Effector memory CD8-positive, alpha-beta T cell (primary cell): ENCODE results near the gene TBC1D24.

Experiments used
- ATAC-seq: fragments of 150-1000 bp; cut with Tn5 transposase; replicated peaks from 2 replicates; pipeline ENCODE4 v1.10.0; 2021; ENCODE audit warnings: mild to moderate bottlenecking, moderate library complexity
- DNase-seq, 3 experiments: peaks; one replicate each; pipeline ENCODE4 v3.0.0; 2021
- H3K27ac Mint-ChIP-seq, 2 donors: one replicate each; pipeline ENCODE4 v1.8.0; 2022; ENCODE audit warnings: mild to moderate bottlenecking in 2 of 2, mixed read lengths in 2 of 2, moderate library complexity in 2 of 2
- H3K27me3 Mint-ChIP-seq, 2 donors: one replicate each; pipeline ENCODE4 v1.8.0; 2022; ENCODE audit warnings: mixed read lengths in 2 of 2
- H3K36me3 Mint-ChIP-seq: one replicate; pipeline ENCODE4 v1.8.0; 2022; ENCODE audit warnings: mild to moderate bottlenecking, moderate library complexity, mixed read lengths; ENCODE audit not compliant: insufficient read depth
- H3K4me1 Mint-ChIP-seq, 2 donors: one replicate each; pipeline ENCODE4 v1.8.0; 2022; ENCODE audit warnings: low read depth in 2 of 2, mixed read lengths in 2 of 2
- H3K4me3 Mint-ChIP-seq, 2 donors: one replicate each; pipeline ENCODE4 v1.8.0; 2022; ENCODE audit warnings: mild to moderate bottlenecking in 2 of 2, mixed read lengths in 2 of 2, moderate library complexity in 2 of 2
- H3K9me3 Mint-ChIP-seq, 2 donors: one replicate each; pipeline ENCODE4 v1.8.0; 2022; ENCODE audit warnings: mixed read lengths in 2 of 2

TBC1D24 gene

DNA sequence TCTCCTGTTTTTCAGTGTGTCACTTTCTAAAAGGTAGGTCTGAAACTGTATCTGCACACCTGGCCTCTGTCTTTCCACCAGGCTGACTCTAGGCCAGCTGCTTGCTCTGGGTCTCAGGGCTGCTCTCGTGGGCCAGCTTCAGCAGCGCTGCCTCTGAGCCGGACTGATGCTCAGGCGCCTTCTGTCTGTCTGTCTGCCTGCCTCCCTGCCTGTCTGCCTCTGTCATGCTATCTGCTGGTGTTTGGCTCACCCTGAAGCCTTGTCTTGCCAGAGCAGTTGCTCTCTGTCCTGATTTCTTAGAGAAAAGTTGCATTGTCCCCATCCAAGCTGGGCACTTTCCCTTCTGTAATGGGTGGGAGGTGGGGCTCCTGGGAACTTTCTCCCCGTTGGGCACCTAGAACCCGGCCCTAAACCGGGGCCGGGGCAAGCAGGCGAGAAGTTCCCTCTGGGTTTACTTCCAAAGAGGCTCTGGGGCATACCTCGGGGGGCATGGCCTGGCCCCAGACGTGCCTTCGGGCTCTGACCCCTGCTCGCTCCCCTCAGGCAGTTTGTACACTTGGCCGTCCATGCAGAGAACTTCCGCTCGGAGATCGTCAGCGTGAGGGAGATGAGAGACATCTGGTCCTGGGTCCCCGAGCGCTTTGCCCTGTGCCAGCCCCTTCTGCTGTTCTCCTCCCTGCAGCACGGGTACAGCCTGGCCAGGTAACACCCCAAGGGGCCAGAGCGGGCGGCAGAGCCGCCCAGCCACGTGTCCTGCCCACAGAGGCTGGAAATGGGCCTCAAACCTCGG lies 23.0 kb downstream of the TBC1D24 start:
- Mint-ChIP-seq H3K27me3 (no peaks in the 10 kb centered on the region), H3K36me3 (peaks cover 3% of the 10 kb centered on the region)
- ATAC-seq: no peak

GRCh38 chr16:2498531-2499253 lies 23.8 kb downstream of the TBC1D24 start:
- Mint-ChIP-seq H3K4me3 (no peak overlapping the region), H3K9me3 (no peaks in the 10 kb centered on the region), H3K36me3 (peaks cover 3% of the 10 kb centered on the region), H3K4me1 (peaks cover 0 to 2% of the 10 kb centered on the region in 2 donors), H3K27me3 (no peaks in the 10 kb centered on the region), H3K27ac (no peak overlapping the region)
- ATAC-seq (no peak), DNase-seq (no peak)

More for the DNA sequence above, 23.0 kb downstream of the TBC1D24 start:
- no peaks in the 10 kb centered on the region for H3K9me3 Mint-ChIP-seq
- H3K4me1 Mint-ChIP-seq: peaks cover 0 to 2% of the 10 kb centered on the region in 2 donors
- peak overlapping the region in 1 of 2 donors; percentile 53 for H3K27ac Mint-ChIP-seq
- no peak overlapping the region for H3K4me3 Mint-ChIP-seq
- DNase-seq: no peak

GRCh38 chr16:2499454-2499853 lies 24.5 kb downstream of the TBC1D24 start:
- H3K4me1 Mint-ChIP-seq: peaks cover 0 to 2% of the 10 kb centered on the region in 2 donors
- H3K9me3 Mint-ChIP-seq: no peaks in the 10 kb centered on the region
- ATAC-seq: no peak
- H3K4me3 Mint-ChIP-seq: no peak overlapping the region
- peaks cover 3% of the 10 kb centered on the region for H3K36me3 Mint-ChIP-seq
- DNase-seq: no peak
- no peaks in the 10 kb centered on the region for H3K27me3 Mint-ChIP-seq
- H3K27ac Mint-ChIP-seq: no peak overlapping the region

- Mint-ChIP-seq H3K36me3 (peaks cover 6% of the 10 kb centered on the region), H3K4me1 (peaks cover 0 to 2% of the 10 kb centered on the region in 2 donors), H3K27ac (peak overlapping the region in 1 of 2 donors; percentile 35), H3K9me3 (no peaks in the 10 kb centered on the region), H3K4me3 (no peak overlapping the region), H3K27me3 (no peaks in the 10 kb centered on the region)
- ATAC-seq (no peak), DNase-seq (no peak)
Observed at GRCh38 chr16:2499890-2500429, 25.0 kb downstream of the TBC1D24 start.

- Mint-ChIP-seq H3K4me3 (no peak overlapping the region), H3K36me3 (peaks cover 6% of the 10 kb centered on the region), H3K9me3 (no peaks in the 10 kb centered on the region), H3K27me3 (no peaks in the 10 kb centered on the region), H3K4me1 (peaks cover 0 to 2% of the 10 kb centered on the region in 2 donors), H3K27ac (peak overlapping the region in 1 of 2 donors; percentile 35)
- DNase-seq (no peak), ATAC-seq (no peak)
Observed at GRCh38 chr16:2500430-2500917, 25.5 kb downstream of the TBC1D24 start.

GRCh38 chr16:2500918-2501750 lies 26.2 kb downstream of the TBC1D24 start:
- DNase-seq (peak; percentile 76 to 84 (median 80)), ATAC-seq (peak; percentile 99)
- Mint-ChIP-seq H3K27me3 (no peaks in the 10 kb centered on the region), H3K36me3 (peaks cover 6% of the 10 kb centered on the region), H3K4me3 (no peak overlapping the region), H3K9me3 (no peaks in the 10 kb centered on the region), H3K27ac (no peak overlapping the region), H3K4me1 (peaks cover 0 to 2% of the 10 kb centered on the region in 2 donors)

DNA sequence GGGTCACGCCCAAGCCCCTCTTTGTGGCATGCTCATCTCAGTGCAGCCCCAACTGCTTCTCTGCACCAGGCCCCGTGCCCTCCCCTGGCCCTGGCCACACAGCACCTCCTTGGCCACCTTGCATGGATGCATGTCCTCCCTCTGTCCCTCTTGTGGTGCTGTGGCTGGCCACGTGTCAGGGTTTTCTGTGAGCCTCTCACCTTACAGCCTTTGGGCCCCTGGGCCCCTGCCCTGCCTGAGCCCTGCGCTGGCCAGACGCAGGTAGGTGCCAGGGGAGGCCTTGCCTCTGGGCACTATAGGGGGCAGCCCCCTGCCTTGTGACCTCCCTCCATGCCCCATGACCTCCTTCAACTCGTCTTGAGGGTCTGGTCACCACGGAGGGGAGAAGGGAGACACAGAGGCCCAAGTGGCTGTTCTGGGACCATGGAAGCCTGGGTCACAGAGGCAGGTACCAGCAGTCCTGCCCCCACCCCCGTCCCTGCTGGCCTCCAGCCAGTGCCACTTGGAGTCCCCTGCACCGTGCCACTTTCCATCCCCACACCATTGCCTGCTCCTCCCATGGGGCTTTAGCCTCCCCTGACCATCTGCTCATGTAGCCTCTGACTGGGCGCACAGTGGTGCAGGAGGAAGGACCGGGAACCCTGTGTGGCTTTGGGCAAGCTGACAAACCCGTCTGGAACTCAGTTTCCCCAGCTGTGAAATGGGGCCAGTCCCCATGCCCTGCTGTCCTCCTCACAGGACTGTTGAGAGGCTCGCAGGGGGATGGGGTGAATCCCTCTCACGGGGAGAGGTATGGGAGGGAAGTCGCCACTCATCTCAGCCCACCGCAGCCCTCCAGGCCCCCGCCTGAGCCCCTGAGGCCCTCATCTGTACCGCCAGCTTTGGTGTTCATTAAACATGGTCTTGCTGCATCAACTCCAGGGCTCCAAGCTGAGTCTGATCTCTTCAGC lies 27.3 kb downstream of the TBC1D24 start:
- Mint-ChIP-seq H3K9me3 (no peaks in the 10 kb centered on the region), H3K36me3 (peaks cover 6% of the 10 kb centered on the region), H3K4me3 (no peak overlapping the region), H3K4me1 (peaks cover 0 to 2% of the 10 kb centered on the region in 2 donors), H3K27ac (no peak overlapping the region), H3K27me3 (no peaks in the 10 kb centered on the region)
- DNase-seq: no peak
- no peak for ATAC-seq

DNA sequence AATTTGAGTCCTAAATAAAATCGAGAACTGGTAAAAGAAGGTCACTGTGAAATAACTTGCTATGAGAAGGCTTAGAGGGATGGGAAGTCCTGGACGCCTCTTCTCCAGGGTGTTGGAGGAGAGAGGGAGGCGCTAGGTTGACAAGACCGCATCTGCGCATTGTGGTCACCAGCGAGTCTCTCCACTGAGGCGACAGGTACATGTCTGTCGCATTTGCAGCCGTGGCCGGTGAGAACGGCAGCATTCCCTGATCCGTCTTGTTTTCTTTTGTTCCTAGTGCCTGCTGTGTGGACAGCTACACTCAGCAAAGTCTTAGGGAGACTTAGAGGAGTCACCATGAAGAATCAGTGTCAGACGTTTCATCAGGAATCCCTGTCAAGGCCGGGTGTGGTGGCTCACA lies 30.8 kb downstream of the TBC1D24 start:
- Mint-ChIP-seq H3K4me3 (no peak overlapping the region), H3K4me1 (peaks cover 0 to 2% of the 10 kb centered on the region in 2 donors), H3K36me3 (peaks cover 6% of the 10 kb centered on the region), H3K9me3 (no peaks in the 10 kb centered on the region), H3K27ac (no peak overlapping the region), H3K27me3 (no peaks in the 10 kb centered on the region)
- DNase-seq: no peak
- no peak for ATAC-seq

DNA sequence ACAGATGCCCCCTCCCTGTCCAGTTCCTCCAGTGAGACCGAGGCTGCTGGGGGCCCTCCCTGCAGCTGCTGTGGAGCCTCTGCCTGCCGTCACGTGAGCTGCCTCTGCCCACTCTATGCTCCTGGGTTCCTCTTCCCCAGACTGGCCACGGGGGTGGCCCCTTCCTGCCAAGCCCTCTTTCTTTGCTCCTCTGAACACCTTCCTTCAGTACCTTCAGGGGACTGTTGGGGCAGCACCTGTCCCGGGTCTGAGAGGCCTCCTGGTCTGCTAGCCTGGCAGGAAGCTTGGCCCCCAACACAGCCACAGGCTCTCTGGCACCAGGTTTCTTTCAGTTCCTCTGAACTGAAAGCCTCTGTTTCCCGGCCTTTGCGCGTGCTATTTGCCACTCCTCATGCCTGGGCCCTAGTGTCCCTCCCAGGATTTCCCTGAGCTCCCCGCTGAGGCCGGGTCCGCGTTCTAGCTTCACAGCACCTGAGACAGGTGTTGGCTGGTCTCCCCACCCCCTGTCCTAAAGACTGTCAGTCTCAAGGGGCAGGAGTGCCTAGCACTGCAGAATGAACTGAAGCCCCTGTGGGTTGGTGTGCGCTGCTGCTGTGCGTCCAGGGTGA lies 32.2 kb downstream of the TBC1D24 start:
- DNase-seq (no peak), ATAC-seq (peak; percentile 44)
- Mint-ChIP-seq H3K27ac (no peak overlapping the region), H3K27me3 (no peaks in the 10 kb centered on the region), H3K4me3 (no peak overlapping the region), H3K9me3 (no peaks in the 10 kb centered on the region), H3K4me1 (peaks cover 0 to 2% of the 10 kb centered on the region in 2 donors), H3K36me3 (peaks cover 6% of the 10 kb centered on the region)

DNA sequence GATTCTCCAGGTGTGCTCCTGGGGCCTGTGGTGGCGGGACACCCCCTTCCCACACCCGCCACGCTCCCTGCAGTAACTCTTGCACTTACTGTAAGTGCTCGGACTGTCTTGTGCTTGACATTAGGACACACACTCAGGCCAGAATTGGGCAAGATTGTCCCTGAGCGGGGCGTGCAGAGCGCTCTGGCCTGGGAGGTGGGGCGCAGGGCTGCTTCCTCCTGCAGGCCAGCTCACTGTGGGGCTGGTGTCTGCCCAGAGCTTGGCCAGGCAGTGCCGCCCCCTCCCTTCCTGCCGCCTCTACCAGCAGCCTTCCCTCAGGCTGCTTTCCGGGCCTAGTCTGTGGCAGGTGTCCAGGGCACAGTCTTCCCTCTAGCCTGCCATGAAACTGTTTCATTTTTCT lies 32.7 kb downstream of the TBC1D24 start:
- H3K36me3 Mint-ChIP-seq: peaks cover 7% of the 10 kb centered on the region
- DNase-seq: no peak
- ATAC-seq: peak; percentile 12

GRCh38 chr16:2508722-2509400 lies 33.9 kb downstream of the TBC1D24 start:
- Mint-ChIP-seq H3K27me3 (no peaks in the 10 kb centered on the region), H3K9me3 (no peaks in the 10 kb centered on the region), H3K4me1 (peaks cover 10 to 14% of the 10 kb centered on the region in 2 donors), H3K27ac (no peak overlapping the region), H3K4me3 (no peak overlapping the region), H3K36me3 (peaks cover 14% of the 10 kb centered on the region)
- ATAC-seq: no peak
- DNase-seq: no peak

More for the DNA sequence above, 32.7 kb downstream of the TBC1D24 start:
- Mint-ChIP-seq H3K4me3 (no peak overlapping the region), H3K9me3 (no peaks in the 10 kb centered on the region), H3K27me3 (no peaks in the 10 kb centered on the region), H3K4me1 (peaks cover 3 to 6% of the 10 kb centered on the region in 2 donors), H3K27ac (no peak overlapping the region)
